Measurements from ENCODE around the gene TRIO. TPM values are rescaled to one million over a fixed set of nuclear protein-coding genes. Genes with fewer than 3 reads are reported as not detected.

TRIO gene
- total and polyA plus RNA-seq, 10 of the 15 experiments (the other 5 are each of a cell fraction or from before 2014, with no cell fraction given) = 5.1 to 96.4 (median 44.6) TPM

GRCh38 chr5:14295610-14296009 is 152.5 kb downstream of the TRIO start:
- TSS peak; percentile 18 for BruUV-seq (replicated peaks)
- Histone ChIP-seq H3K36me3 (ENCODE audit: control insufficient read depth in 2 of 2, insufficient read depth in 2 of 2, low read length in 1 of 2) (peaks cover 23 to 29% of the 10 kb centered on the region in 2 experiments), H2AFZ (ENCODE audit: control insufficient read depth, low read depth, low read length) (no peak overlapping the region), H3K9ac (ENCODE audit: control insufficient read depth, insufficient read depth, low read length) (no peak overlapping the region), H3K27ac (ENCODE audit: control insufficient read depth, insufficient read depth) (no peak overlapping the region), H3K4me1 (ENCODE audit: control insufficient read depth, insufficient read depth, low read length) (no peaks in the 10 kb centered on the region), H3K4me2 (ENCODE audit: control insufficient read depth, insufficient read depth) (no peak overlapping the region), H4K20me1 (ENCODE audit: control insufficient read depth, insufficient read depth) (no peaks in the 10 kb centered on the region), H3K79me2 (ENCODE audit: control insufficient read depth, insufficient read depth, low read length) (no peaks in the 10 kb centered on the region), H3K27me3 (replicated peaks in 1 of 2; ENCODE audit: control insufficient read depth in 2 of 2, insufficient read depth in 2 of 2, low read length in 1 of 2) (no peaks in the 10 kb centered on the region), H3K9me3 (replicated peaks; ENCODE audit: control insufficient read depth, insufficient read depth, low read length) (no peaks in the 10 kb centered on the region), H3K4me3 (no peak overlapping the region)
- SMC1A ChIA-PET (ENCODE audit: uncharacterized antibody, unreplicated experiment) = interaction anchor here (1.4 kb wide), 1 partner anchor 16 kb away, joined by 4 read pairs; no protein-coding TSS in a partner anchor
- no peak for FAIRE-seq
- intact Hi-C loops (cut with micrococcal nuclease; ENCODE audit: unreplicated experiment) (no loop called here), in situ Hi-C loops (cut with MboI) (no loop called here)
- DNase-seq (ENCODE audit: low read depth, low spot score) = no peak
- CTCF ChIA-PET = no interaction called here
- TF ChIP-seq NRF1 (conservative IDR thresholded peaks at IDR 0.05; ENCODE audit: low read depth, low read length) (no peak), ZNF687 (IDR thresholded peaks at IDR 0.05) (no peak), MEF2A (IDR thresholded peaks at IDR 0.05; ENCODE audit: insufficient read depth, low read depth, low read length) (no peak), CHD4 (IDR thresholded peaks at IDR 0.05) (no peak), TAF1 (IDR thresholded peaks at IDR 0.05; ENCODE audit: borderline replicate concordance, low read depth, low read length) (no peak)
- 98% methylated on average over 5 of the region's 5 CpGs for WGBS (ENCODE audit: insufficient coverage, insufficient replicate concordance, low lambda C conversion rate, missing lambda C conversion rate)
- POLR2A ChIA-PET = no interaction called here
- no peak for ATAC-seq
- RAD21 ChIA-PET (ENCODE audit: unreplicated experiment) = no interaction called here
